ENCODE data around the gene INTS11.
"Not testable (repeated sequence)": the region's sequence is repeated elsewhere in the genome, so short reads cannot be mapped to it uniquely, and the experiment has no call there.

INTS11 gene

GRCh38 chr1:1324524-1325287, at the start of gene INTS11, which contains the start of gene CPTP:
Gene INTS11, minus strand, starts transcription at chr1:1324660. Its CDS starts 52 bp downstream, at chr1:1324608.
Gene CPTP, plus strand, starts transcription at chr1:1324802. Its CDS starts 2,109 bp downstream, at chr1:1326911.
- DNase-seq (ENCODE audit: low read depth) = peak; percentile 73

GRCh38 chr1:1373815-1374588, 49.5 kb upstream of the INTS11 start:
- DNase-seq (ENCODE audit: low read depth) = no peak

- no peak for DNase-seq (ENCODE audit: low read depth)
These were observed 48.8 kb upstream of the INTS11 start for GRCh38 chr1:1373051-1373814.

GRCh38 chr1:1371746-1372711, 47.6 kb upstream of the INTS11 start:
- DNase-seq (ENCODE audit: low read depth) = no peak

- no peak for DNase-seq (ENCODE audit: low read depth)
These were observed 46.9 kb upstream of the INTS11 start for GRCh38 chr1:1371364-1371745.

GRCh38 chr1:1370771-1371300, 46.4 kb upstream of the INTS11 start:
- DNase-seq (ENCODE audit: low read depth) = no peak

- not testable (repeated sequence) for DNase-seq (ENCODE audit: low read depth)
These were observed 45.6 kb upstream of the INTS11 start for GRCh38 chr1:1370094-1370493.

GRCh38 chr1:1367315-1367714, 42.9 kb upstream of the INTS11 start:
- DNase-seq (ENCODE audit: low read depth) = no peak

- DNase-seq (ENCODE audit: low read depth) = no peak
These were observed 42.2 kb upstream of the INTS11 start for GRCh38 chr1:1366699-1367066.

GRCh38 chr1:1365875-1366698, 41.6 kb upstream of the INTS11 start:
- no peak for DNase-seq (ENCODE audit: low read depth)

- DNase-seq (ENCODE audit: low read depth) = no peak
These were observed 39.8 kb upstream of the INTS11 start for GRCh38 chr1:1364266-1364665.

- DNase-seq (ENCODE audit: low read depth) = no peak
These were observed 37.5 kb upstream of the INTS11 start for GRCh38 chr1:1361982-1362423.

GRCh38 chr1:1361233-1361981, 36.9 kb upstream of the INTS11 start:
- DNase-seq (ENCODE audit: low read depth) = no peak

- peak; percentile 91 for DNase-seq (ENCODE audit: low read depth)
These were observed 36.2 kb upstream of the INTS11 start for GRCh38 chr1:1360506-1361169.

- no peak for DNase-seq (ENCODE audit: low read depth)
These were observed 35.4 kb upstream of the INTS11 start for GRCh38 chr1:1359664-1360468.

- DNase-seq (ENCODE audit: low read depth) = no peak
These were observed 34.8 kb upstream of the INTS11 start for GRCh38 chr1:1359308-1359663.

- no peak for DNase-seq (ENCODE audit: low read depth)
These were observed 34.2 kb upstream of the INTS11 start, which contains the start of gene MXRA8 for GRCh38 chr1:1358433-1359271. Gene MXRA8, minus strand, starts transcription at chr1:1358555. Its CDS starts 51 bp downstream, at chr1:1358504.

Measured in HS-27A (cell line).